ENCODE data around the gene LFNG.

- TF ChIP-seq, protein P1, sequence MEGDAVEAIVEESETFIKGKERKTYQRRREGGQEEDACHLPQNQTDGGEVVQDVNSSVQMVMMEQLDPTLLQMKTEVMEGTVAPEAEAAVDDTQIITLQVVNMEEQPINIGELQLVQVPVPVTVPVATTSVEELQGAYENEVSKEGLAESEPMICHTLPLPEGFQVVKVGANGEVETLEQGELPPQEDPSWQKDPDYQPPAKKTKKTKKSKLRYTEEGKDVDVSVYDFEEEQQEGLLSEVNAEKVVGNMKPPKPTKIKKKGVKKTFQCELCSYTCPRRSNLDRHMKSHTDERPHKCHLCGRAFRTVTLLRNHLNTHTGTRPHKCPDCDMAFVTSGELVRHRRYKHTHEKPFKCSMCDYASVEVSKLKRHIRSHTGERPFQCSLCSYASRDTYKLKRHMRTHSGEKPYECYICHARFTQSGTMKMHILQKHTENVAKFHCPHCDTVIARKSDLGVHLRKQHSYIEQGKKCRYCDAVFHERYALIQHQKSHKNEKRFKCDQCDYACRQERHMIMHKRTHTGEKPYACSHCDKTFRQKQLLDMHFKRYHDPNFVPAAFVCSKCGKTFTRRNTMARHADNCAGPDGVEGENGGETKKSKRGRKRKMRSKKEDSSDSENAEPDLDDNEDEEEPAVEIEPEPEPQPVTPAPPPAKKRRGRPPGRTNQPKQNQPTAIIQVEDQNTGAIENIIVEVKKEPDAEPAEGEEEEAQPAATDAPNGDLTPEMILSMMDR (IDR thresholded peaks at IDR 0.05 in 8 of 11, conservative IDR thresholded peaks at IDR 0.05 in 3 of 11): no peak
- TF ChIP-seq POLR2AphosphoS5 (IDR thresholded peaks at IDR 0.05) (peak in 1 of 3 donors; percentile 36), POLR2A (IDR thresholded peaks at IDR 0.05) (no peak)
Observed at GRCh38 chr7:2524808-2525657, 5.5 kb downstream of the LFNG start.

All from spleen (tissue), 7 donors.